ENCODE results near the gene ZCCHC2. TPM values are rescaled to one million over a fixed set of nuclear protein-coding genes. Genes with fewer than 3 reads are reported as not detected.

Gene ZCCHC2
- total RNA-seq, 4 donors from 2014 or later, result 16.8 to 30.8 (median 22.7) TPM

GRCh38 chr18:62576271-62576670 lies 53.4 kb downstream of the ZCCHC2 start:
- ATAC-seq, result no peak
- 80 to 92% methylated on average over 9 of the region's 9 CpGs for WGBS, 2 donors (ENCODE audit: low coverage in 1 of 2)
- Histone ChIP-seq H3K27ac (no peak overlapping the region), H3K36me3 (peaks cover 0 to 76% of the 10 kb centered on the region in 2 donors), H3K4me3 (no peak overlapping the region), H3K27me3 (no peaks in the 10 kb centered on the region), H3K9me3 (no peaks in the 10 kb centered on the region), H3K4me1 (peaks cover 0 to 21% (median 0%) of the 10 kb centered on the region in 3 donors)
- TF ChIP-seq POLR2A (IDR thresholded peaks at IDR 0.05) (no peak), EP300 (IDR thresholded peaks at IDR 0.05) (no peak), CTCF (IDR thresholded peaks at IDR 0.05) (no peak), POLR2AphosphoS5 (IDR thresholded peaks at IDR 0.05) (no peak)

GRCh38 chr18:62576845-62577512 lies 54.2 kb downstream of the ZCCHC2 start:
- Histone ChIP-seq H3K9me3 (no peaks in the 10 kb centered on the region), H3K27ac (no peak overlapping the region), H3K4me3 (no peak overlapping the region), H3K27me3 (no peaks in the 10 kb centered on the region), H3K4me1 (peaks cover 0 to 21% (median 0%) of the 10 kb centered on the region in 3 donors), H3K36me3 (peaks cover 0 to 72% of the 10 kb centered on the region in 2 donors)
- ATAC-seq, result no peak
- WGBS, 2 donors (ENCODE audit: low coverage in 1 of 2), result 61 to 63% methylated on average over 7 to 9 of the region's 9 CpGs
- no peak for TF ChIP-seq POLR2AphosphoS5 (IDR thresholded peaks at IDR 0.05)
- TF ChIP-seq EP300 (IDR thresholded peaks at IDR 0.05), result no peak
- no peak for TF ChIP-seq CTCF (IDR thresholded peaks at IDR 0.05)
- no peak for TF ChIP-seq POLR2A (IDR thresholded peaks at IDR 0.05)

- Histone ChIP-seq H3K9me3 (no peaks in the 10 kb centered on the region), H3K27ac (no peak overlapping the region), H3K4me1 (peaks cover 0 to 21% (median 0%) of the 10 kb centered on the region in 3 donors), H3K27me3 (no peaks in the 10 kb centered on the region), H3K4me3 (no peak overlapping the region), H3K36me3 (peaks cover 0 to 64% of the 10 kb centered on the region in 2 donors)
- no peak for ATAC-seq
- TF ChIP-seq POLR2A (IDR thresholded peaks at IDR 0.05) (no peak), POLR2AphosphoS5 (IDR thresholded peaks at IDR 0.05) (no peak), CTCF (IDR thresholded peaks at IDR 0.05) (no peak), EP300 (IDR thresholded peaks at IDR 0.05) (no peak)
- 21 to 31% methylated on average over 2 of the region's 2 CpGs for WGBS, 2 donors (ENCODE audit: low coverage in 1 of 2)
Measured at GRCh38 chr18:62577765-62578164, 54.9 kb downstream of the ZCCHC2 start.

- TF ChIP-seq EP300 (IDR thresholded peaks at IDR 0.05), result no peak
- no peak for TF ChIP-seq POLR2AphosphoS5 (IDR thresholded peaks at IDR 0.05)
- TF ChIP-seq POLR2A (IDR thresholded peaks at IDR 0.05), result no peak
- TF ChIP-seq CTCF (IDR thresholded peaks at IDR 0.05), result no peak
- H3K4me1 ChIP-seq, result peaks cover 0 to 28% (median 2%) of the 10 kb centered on the region in 3 donors
- no peaks in the 10 kb centered on the region for H3K27me3 ChIP-seq
- no peaks in the 10 kb centered on the region for H3K9me3 ChIP-seq
- H3K36me3 ChIP-seq, result peaks cover 0 to 51% of the 10 kb centered on the region in 2 donors
- 52 to 69% methylated on average over 7 to 13 of the region's 13 CpGs for WGBS, 2 donors (ENCODE audit: low coverage in 1 of 2)
- no peak for ATAC-seq
- H3K27ac ChIP-seq, result no peak overlapping the region
- no peak overlapping the region for H3K4me3 ChIP-seq
Measured at GRCh38 chr18:62578980-62579511, 56.2 kb downstream of the ZCCHC2 start.

- H3K4me1 ChIP-seq, result peaks cover 0 to 31% (median 6%) of the 10 kb centered on the region in 3 donors
- TF ChIP-seq EP300 (IDR thresholded peaks at IDR 0.05) (no peak), POLR2A (IDR thresholded peaks at IDR 0.05) (no peak), POLR2AphosphoS5 (IDR thresholded peaks at IDR 0.05) (no peak), CTCF (IDR thresholded peaks at IDR 0.05) (no peak)
- ATAC-seq, result no peak
- no peak overlapping the region for H3K4me3 ChIP-seq
- H3K36me3 ChIP-seq, result peaks cover 0 to 25% of the 10 kb centered on the region in 2 donors
- H3K9me3 ChIP-seq, result no peaks in the 10 kb centered on the region
- H3K27me3 ChIP-seq, result no peaks in the 10 kb centered on the region
- H3K27ac ChIP-seq, result no peak overlapping the region
- WGBS, 2 donors (ENCODE audit: low coverage in 1 of 2), result 70 to 79% methylated on average over 1 to 2 of the region's 2 CpGs
Measured at GRCh38 chr18:62583376-62583775, 60.6 kb downstream of the ZCCHC2 start.
